ENCODE results near the gene PALM. TPM values are rescaled to one million over a fixed set of nuclear protein-coding genes. Genes with fewer than 3 reads are reported as not detected.

PALM gene
- total RNA-seq, 2 experiments from 2014 or later: 1.2 TPM; not detected in 1

GRCh38 chr19:720345-721160 is 11.8 kb downstream of the PALM start:
- Histone ChIP-seq H3K36me3 (ENCODE audit: insufficient read depth, low read length) (no peaks in the 10 kb centered on the region), H3K9me2 (ENCODE audit: insufficient read depth, low read length) (no peaks in the 10 kb centered on the region), H3K9me3 (ENCODE audit: low read length) (no peaks in the 10 kb centered on the region; the same call in 1 of the 2 replicates), H3K79me2 (ENCODE audit: insufficient read depth, low read depth, low read length) (no peaks in the 10 kb centered on the region), H3K4me2 (ENCODE audit: low read length) (no peak overlapping the region), H3K4me1 (ENCODE audit: insufficient read depth, low read length, poor library complexity, severe bottlenecking) (peaks cover 26% of the 10 kb centered on the region), H2AFZ (ENCODE audit: low read length) (no peak overlapping the region), H3K27ac (ENCODE audit: low read depth, low read length, poor library complexity, severe bottlenecking) (no peak overlapping the region), H4K20me1 (ENCODE audit: insufficient read depth, low read length) (no peaks in the 10 kb centered on the region), H3K4me3 (ENCODE audit: low read depth, low read length, poor library complexity, severe bottlenecking) (no peak overlapping the region)
- BruUV-seq (replicated peaks): no TSS peak
- intact Hi-C loops (cut with micrococcal nuclease; ENCODE audit: unreplicated experiment): no loop called here
- DNase-seq (ENCODE audit: low spot score): no peak
- ChIA-PET POLR2A (no interaction called here), CTCF (ENCODE audit: unreplicated experiment) (no interaction called here)
- no peak for TF ChIP-seq EZH2phosphoT487 (IDR thresholded peaks at IDR 0.05; ENCODE audit: borderline replicate concordance, low read depth, low read length)
- TF ChIP-seq, protein P1, sequence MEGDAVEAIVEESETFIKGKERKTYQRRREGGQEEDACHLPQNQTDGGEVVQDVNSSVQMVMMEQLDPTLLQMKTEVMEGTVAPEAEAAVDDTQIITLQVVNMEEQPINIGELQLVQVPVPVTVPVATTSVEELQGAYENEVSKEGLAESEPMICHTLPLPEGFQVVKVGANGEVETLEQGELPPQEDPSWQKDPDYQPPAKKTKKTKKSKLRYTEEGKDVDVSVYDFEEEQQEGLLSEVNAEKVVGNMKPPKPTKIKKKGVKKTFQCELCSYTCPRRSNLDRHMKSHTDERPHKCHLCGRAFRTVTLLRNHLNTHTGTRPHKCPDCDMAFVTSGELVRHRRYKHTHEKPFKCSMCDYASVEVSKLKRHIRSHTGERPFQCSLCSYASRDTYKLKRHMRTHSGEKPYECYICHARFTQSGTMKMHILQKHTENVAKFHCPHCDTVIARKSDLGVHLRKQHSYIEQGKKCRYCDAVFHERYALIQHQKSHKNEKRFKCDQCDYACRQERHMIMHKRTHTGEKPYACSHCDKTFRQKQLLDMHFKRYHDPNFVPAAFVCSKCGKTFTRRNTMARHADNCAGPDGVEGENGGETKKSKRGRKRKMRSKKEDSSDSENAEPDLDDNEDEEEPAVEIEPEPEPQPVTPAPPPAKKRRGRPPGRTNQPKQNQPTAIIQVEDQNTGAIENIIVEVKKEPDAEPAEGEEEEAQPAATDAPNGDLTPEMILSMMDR (conservative IDR thresholded peaks at IDR 0.05; ENCODE audit: low read length): no peak

- Histone ChIP-seq H3K9me2 (ENCODE audit: insufficient read depth, low read length) (no peaks in the 10 kb centered on the region), H2AFZ (ENCODE audit: low read length) (no peak overlapping the region), H3K9me3 (ENCODE audit: low read length) (no peaks in the 10 kb centered on the region), H3K27ac (ENCODE audit: low read depth, low read length, poor library complexity, severe bottlenecking) (peak overlapping the region; percentile 38), H3K79me2 (ENCODE audit: insufficient read depth, low read depth, low read length) (no peaks in the 10 kb centered on the region), H3K36me3 (ENCODE audit: insufficient read depth, low read length) (no peaks in the 10 kb centered on the region), H3K4me3 (ENCODE audit: low read depth, low read length, poor library complexity, severe bottlenecking) (peak overlapping the region; percentile 3), H4K20me1 (ENCODE audit: insufficient read depth, low read length) (no peaks in the 10 kb centered on the region), H3K4me2 (ENCODE audit: low read length) (peak overlapping the region; percentile 52), H3K4me1 (ENCODE audit: insufficient read depth, low read length, poor library complexity, severe bottlenecking) (peaks cover 26% of the 10 kb centered on the region)
- no peak for TF ChIP-seq EZH2phosphoT487 (IDR thresholded peaks at IDR 0.05; ENCODE audit: borderline replicate concordance, low read depth, low read length)
- TF ChIP-seq, protein P1 (conservative IDR thresholded peaks at IDR 0.05; ENCODE audit: low read length): no peak
- CTCF ChIA-PET (ENCODE audit: unreplicated experiment): no interaction called here
- no TSS peak for BruUV-seq (replicated peaks)
- POLR2A ChIA-PET: no interaction called here
- intact Hi-C loops (cut with micrococcal nuclease; ENCODE audit: unreplicated experiment): no loop called here
- DNase-seq (ENCODE audit: low spot score): peak; percentile 71
Observed at GRCh38 chr19:722553-723101, 13.9 kb downstream of the PALM start.

DNA sequence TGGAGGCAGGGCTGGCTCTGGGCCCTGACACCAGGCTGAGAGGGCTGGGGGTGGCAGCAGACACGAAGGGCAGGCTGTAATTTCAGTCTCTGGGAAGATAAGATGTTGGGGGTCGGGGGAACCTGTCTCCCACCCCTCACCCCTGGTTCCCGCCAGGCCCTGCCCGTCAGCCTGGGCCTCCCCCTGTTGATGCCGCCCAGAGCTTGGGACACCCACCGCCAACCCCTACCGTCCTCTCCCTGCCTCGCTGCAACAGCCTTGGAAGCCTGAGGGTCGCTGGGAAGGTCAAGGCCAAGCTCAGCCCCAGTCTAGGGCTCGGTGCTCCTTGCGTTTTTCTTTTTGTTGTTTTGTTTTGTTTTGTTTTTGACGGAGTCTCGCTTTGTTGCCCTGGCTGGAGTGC is 14.5 kb downstream of the PALM start:
- ChIA-PET CTCF (ENCODE audit: unreplicated experiment) (no interaction called here), POLR2A (interaction anchor here (0.6 kb wide), 1 partner anchor 22 kb away, joined by 3 read pairs; no protein-coding TSS in a partner anchor)
- Histone ChIP-seq H4K20me1 (ENCODE audit: insufficient read depth, low read length) (no peaks in the 10 kb centered on the region), H3K4me2 (ENCODE audit: low read length) (peak overlapping the region; percentile 52), H3K9me2 (ENCODE audit: insufficient read depth, low read length) (no peaks in the 10 kb centered on the region), H3K4me3 (ENCODE audit: low read depth, low read length, poor library complexity, severe bottlenecking) (peak overlapping the region; percentile 3), H3K79me2 (ENCODE audit: insufficient read depth, low read depth, low read length) (no peaks in the 10 kb centered on the region), H3K27ac (ENCODE audit: low read depth, low read length, poor library complexity, severe bottlenecking) (no peak overlapping the region), H2AFZ (ENCODE audit: low read length) (no peak overlapping the region), H3K36me3 (ENCODE audit: insufficient read depth, low read length) (no peaks in the 10 kb centered on the region), H3K4me1 (ENCODE audit: insufficient read depth, low read length, poor library complexity, severe bottlenecking) (peaks cover 26% of the 10 kb centered on the region), H3K9me3 (ENCODE audit: low read length) (no peaks in the 10 kb centered on the region)
- no TSS peak for BruUV-seq (replicated peaks)
- TF ChIP-seq, protein P1 (conservative IDR thresholded peaks at IDR 0.05; ENCODE audit: low read length): no peak
- TF ChIP-seq EZH2phosphoT487 (IDR thresholded peaks at IDR 0.05; ENCODE audit: borderline replicate concordance, low read depth, low read length): no peak
- intact Hi-C loops (cut with micrococcal nuclease; ENCODE audit: unreplicated experiment): no loop called here
- no peak for DNase-seq (ENCODE audit: low spot score)
